Lower lobe of right lung (tissue), 2 donors: ENCODE results near the gene ADCY5. TPM values are rescaled to one million over a fixed set of nuclear protein-coding genes. Genes with fewer than 3 reads are reported as not detected.

ENCODE experiments used
- ATAC-seq, 2 donors: fragments of 200-7000 bp; cut with Tn5 transposase; one replicate each; pipeline ENCODE4 v1.9.1; 2020 to 2022; ENCODE audit warnings: mild to moderate bottlenecking in 2 of 2, moderate library complexity in 2 of 2
- DNase-seq: peaks from one replicate; pipeline ENCODE4 v3.0.0-alpha.2; 2020
- H3K27ac ChIP-seq: fragments of 200-600 bp; one replicate; pipeline ENCODE4 v1.8.0; 2022
- H3K27me3 ChIP-seq: fragments of 200-600 bp; one replicate; pipeline ENCODE4 v1.8.0; 2022; ENCODE audit warnings: low read depth
- H3K36me3 ChIP-seq: fragments of 200-600 bp; one replicate; pipeline ENCODE4 v1.8.0; 2022; ENCODE audit warnings: mild to moderate bottlenecking
- H3K4me1 ChIP-seq: fragments of 200-600 bp; one replicate; pipeline ENCODE4 v1.8.0; 2022
- H3K4me3 ChIP-seq: fragments of 200-600 bp; one replicate; pipeline ENCODE4 v1.8.0; 2022; ENCODE audit warnings: mild to moderate bottlenecking
- H3K9me3 ChIP-seq: fragments of 200-600 bp; one replicate; pipeline ENCODE4 v1.8.0; 2022
- CTCF ChIP-seq: fragments of 200-600 bp; IDR thresholded peaks from one replicate; pipeline ENCODE4 v1.8.0; 2022; ENCODE audit warnings: antibody characterized with exemption, mild to moderate bottlenecking
- intact Hi-C: fragments of 100-400 bp; cut with DNase I; formaldehyde crosslinking; loops from one replicate; pipeline ENCODE4 v1.11.0; 2022
- total RNA-seq: library from RNA; stranded (reverse); fragmentation: NEBNext Ultra II Directional; extraction: Animal tissue kit (Norgen Biotek cat#: 25700); gene quantifications from one replicate; pipeline ENCODE4 v1.2.1, GENCODE V29; 2021
- donor health status: DM: no; HTN: yes; CAD: no; lungs with severe emphysema.

The ADCY5 gene
- total RNA-seq, 1 donor from 2014 or later: 5.6 TPM

DNA sequence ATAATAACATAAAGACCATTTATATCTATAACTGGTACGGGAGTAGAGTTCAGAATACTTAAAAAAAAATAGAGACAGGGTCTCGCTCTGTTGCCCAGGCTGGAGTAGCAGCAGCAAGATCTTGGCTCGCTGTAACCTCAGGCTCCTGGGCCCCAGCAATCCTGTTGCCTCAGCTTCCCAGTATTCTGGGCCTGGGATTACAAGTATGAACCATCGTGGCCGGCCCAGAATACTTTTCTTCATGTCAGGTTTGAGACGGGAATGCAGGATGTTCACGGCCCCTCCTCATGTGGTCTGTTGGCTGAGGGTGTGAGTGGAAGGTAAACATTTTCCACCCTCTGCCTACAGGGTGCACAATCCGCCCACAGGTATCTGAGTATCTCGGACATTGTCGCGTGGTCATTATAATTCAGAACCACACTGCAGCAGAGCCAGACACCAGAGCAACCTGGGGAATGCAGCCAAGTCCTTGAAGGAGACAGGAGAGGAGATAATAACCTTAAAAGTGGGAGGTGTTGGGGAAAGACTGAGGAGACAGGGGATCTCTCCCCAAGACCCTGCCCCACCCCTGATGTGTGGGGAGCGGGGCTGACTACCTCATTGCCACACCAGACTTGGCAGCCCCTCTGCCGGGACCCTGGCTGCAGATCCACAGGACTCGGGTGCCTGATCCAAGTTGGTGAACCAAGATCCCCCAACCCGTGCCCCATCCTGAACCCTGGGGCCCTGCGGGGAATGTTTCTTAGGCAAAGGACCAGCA, 106.8 kb downstream of the ADCY5 start:
- ATAC-seq (no peak), DNase-seq (no peak)
- Histone ChIP-seq H3K4me3 (no peak overlapping the region), H3K4me1 (no peaks in the 10 kb centered on the region), H3K36me3 (no peaks in the 10 kb centered on the region), H3K9me3 (no peaks in the 10 kb centered on the region), H3K27ac (no peak overlapping the region), H3K27me3 (no peaks in the 10 kb centered on the region)
- intact Hi-C loops: no loop called here
- TF ChIP-seq CTCF: no peak

DNA sequence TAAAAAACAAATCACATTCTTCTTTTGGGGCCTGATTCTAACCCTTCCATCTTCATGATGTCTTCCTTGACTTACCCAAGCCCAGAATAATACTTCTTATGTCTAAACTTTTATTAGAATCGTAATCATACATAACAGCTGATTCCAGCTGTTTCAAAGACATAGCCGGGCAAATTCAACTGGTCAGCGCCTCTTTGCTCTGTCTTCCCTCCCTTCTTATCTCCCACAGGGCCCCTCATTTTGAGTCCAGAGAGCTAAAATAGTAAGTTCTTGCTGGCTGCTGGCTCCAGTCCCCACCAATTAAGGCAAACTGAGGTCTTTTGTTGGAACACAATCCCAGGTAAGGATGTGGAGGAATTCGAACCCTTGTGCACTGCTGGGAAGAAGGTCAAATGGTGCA, 108.6 kb downstream of the ADCY5 start:
- H3K9me3 ChIP-seq: no peaks in the 10 kb centered on the region
- no peak overlapping the region for H3K27ac ChIP-seq
- no peaks in the 10 kb centered on the region for H3K4me1 ChIP-seq
- intact Hi-C loops: no loop called here
- no peaks in the 10 kb centered on the region for H3K36me3 ChIP-seq
- H3K4me3 ChIP-seq: no peak overlapping the region
- no peak for DNase-seq
- no peak for ATAC-seq
- no peaks in the 10 kb centered on the region for H3K27me3 ChIP-seq
- TF ChIP-seq CTCF: no peak

DNA sequence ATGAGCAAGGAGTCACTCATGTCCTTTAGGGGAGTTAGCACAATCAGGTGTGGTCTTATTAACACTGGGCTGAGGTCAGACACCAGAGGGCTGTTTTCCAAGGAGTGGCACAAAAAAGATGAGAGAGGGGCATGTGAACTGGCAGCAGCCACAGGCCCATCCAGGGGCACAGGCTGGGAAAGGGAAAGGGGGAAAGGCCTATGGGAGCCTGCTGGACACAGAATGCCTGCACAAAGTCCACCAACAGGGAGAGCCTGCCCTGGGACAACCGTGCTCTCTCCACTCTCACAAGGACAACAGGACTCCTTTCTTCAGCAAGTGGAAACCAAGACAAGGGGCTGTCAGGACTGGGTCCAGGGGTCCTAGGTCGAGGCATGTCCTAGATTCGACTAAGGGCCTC, 109.6 kb downstream of the ADCY5 start:
- DNase-seq (no peak), ATAC-seq (no peak)
- Histone ChIP-seq H3K4me3 (no peak overlapping the region), H3K27me3 (no peaks in the 10 kb centered on the region), H3K36me3 (no peaks in the 10 kb centered on the region), H3K9me3 (no peaks in the 10 kb centered on the region), H3K4me1 (no peaks in the 10 kb centered on the region), H3K27ac (no peak overlapping the region)
- intact Hi-C loops: no loop called here
- no peak for TF ChIP-seq CTCF

DNA sequence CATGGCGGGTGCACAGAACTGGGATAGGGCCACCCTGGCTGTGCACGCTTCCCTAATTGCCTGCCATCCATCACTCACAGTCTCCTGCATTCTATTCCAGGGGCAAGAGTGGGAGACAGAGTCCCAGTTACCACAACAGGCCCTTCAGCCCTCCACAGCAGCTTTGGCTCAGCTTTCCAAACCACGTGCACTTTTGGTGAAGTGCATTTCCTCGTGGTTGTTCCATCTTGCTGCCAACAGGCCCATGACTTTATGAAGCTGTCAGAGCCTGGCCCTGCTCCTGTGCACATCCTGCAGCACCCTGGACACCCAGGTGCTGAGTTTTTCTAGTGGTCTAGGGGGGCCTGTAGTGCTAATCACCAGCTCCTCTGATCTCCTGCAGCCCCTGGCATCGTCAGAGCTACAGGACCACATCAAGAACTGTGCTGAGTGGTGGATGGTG, 110.2 kb downstream of the ADCY5 start:
- H3K4me3 ChIP-seq: no peak overlapping the region
- H3K36me3 ChIP-seq: no peaks in the 10 kb centered on the region
- no peak for TF ChIP-seq CTCF
- no peaks in the 10 kb centered on the region for H3K27me3 ChIP-seq
- ATAC-seq (no peak), DNase-seq (no peak)
- intact Hi-C loops: no loop called here
- H3K4me1 ChIP-seq: no peaks in the 10 kb centered on the region
- no peak overlapping the region for H3K27ac ChIP-seq
- H3K9me3 ChIP-seq: no peaks in the 10 kb centered on the region

DNA sequence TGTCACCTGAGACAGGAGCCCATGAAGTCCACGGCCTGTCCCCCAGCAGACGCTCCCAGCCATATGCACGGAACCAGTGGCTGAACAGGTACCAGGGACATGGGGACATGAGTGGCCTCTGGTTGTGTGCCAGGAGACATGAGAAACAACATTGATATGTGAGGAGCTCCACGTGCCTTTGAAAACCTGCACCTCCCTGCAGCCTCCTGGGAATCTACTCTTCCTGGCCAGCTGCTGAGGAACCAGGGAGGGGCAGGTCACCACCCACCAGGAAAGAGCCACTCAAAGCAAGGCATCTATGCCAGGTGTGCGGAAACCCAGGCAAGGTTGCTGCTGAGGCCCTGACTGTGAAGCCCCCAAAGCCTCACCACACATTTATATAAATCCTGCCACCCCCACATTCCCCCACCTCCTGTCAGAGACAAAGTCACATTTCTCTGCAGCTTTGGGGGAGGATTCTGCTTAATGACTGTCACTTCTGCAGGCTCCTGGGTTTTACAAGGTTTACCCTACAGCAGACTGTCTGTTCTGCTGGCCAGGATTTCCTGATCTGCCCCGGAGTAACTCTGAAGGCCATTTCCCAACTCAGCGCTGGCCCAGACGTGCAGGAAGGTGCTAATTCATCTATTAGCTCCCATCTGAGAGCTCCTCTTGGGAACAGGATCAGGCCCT, 110.8 kb downstream of the ADCY5 start:
- no peak for DNase-seq
- H3K4me1 ChIP-seq: no peaks in the 10 kb centered on the region

More for the DNA sequence above, 110.8 kb downstream of the ADCY5 start:
- intact Hi-C loops: no loop called here
- ATAC-seq: no peak
- no peaks in the 10 kb centered on the region for H3K36me3 ChIP-seq
- H3K4me3 ChIP-seq: no peak overlapping the region
- H3K27me3 ChIP-seq: no peaks in the 10 kb centered on the region
- no peak overlapping the region for H3K27ac ChIP-seq
- TF ChIP-seq CTCF: no peak
- no peaks in the 10 kb centered on the region for H3K9me3 ChIP-seq
